Neural progenitor cell (in vitro differentiated cells): Measurements from ENCODE around the gene DIDO1. TPM values are rescaled to one million over a fixed set of nuclear protein-coding genes. Genes with fewer than 3 reads are reported as not detected.

Source experiments
- DNase-seq: peaks from one replicate; pipeline ENCODE4 v3.0.0-alpha.2; 2016; ENCODE audit warnings: low spot score
- H2AFZ ChIP-seq: fragments of 200-600 bp; sonication (generic); replicated peaks from 2 replicates; pipeline ENCODE4 v1.6.1; 2016; ENCODE audit warnings: antibody characterized with exemption
- H3F3A ChIP-seq: fragments of 200-600 bp; sonication (generic); 2 replicates; pipeline ENCODE4 v1.6.1; 2016; ENCODE audit warnings: antibody characterized with exemption, low read depth
- H3K27ac ChIP-seq: fragments of 200-600 bp; sonication (generic); 2 replicates; pipeline ENCODE4 v1.5.1; 2016; ENCODE audit warnings: mild to moderate bottlenecking
- H3K27me3 ChIP-seq: fragments of 200-600 bp; sonication (generic); 2 replicates; pipeline ENCODE4 v1.6.1; 2016; ENCODE audit warnings: mild to moderate bottlenecking, moderate library complexity
- H3K36me3 ChIP-seq: fragments of 200-600 bp; sonication (generic); 2 replicates; pipeline ENCODE4 v1.5.1; 2016
- H3K4me1 ChIP-seq: fragments of 200-600 bp; sonication (generic); 2 replicates; pipeline ENCODE4 v1.6.1; 2016; ENCODE audit warnings: mixed run types
- H3K4me2 ChIP-seq: fragments of 200-600 bp; sonication (generic); 2 replicates; pipeline ENCODE4 v1.6.1; 2016
- H3K4me3 ChIP-seq: fragments of 200-600 bp; sonication (generic); 2 replicates; pipeline ENCODE4 v1.5.1; 2016
- H3K79me2 ChIP-seq: fragments of 200-600 bp; sonication (generic); 2 replicates; pipeline ENCODE4 v1.6.1; 2016; ENCODE audit warnings: low read depth
- H3K9ac ChIP-seq: fragments of 200-600 bp; sonication (generic); 2 replicates; pipeline ENCODE4 v1.6.1; 2016
- H3K9me3 ChIP-seq: fragments of 200-600 bp; sonication (generic); 2 replicates; pipeline ENCODE4 v1.5.1; 2016; ENCODE audit warnings: low read depth
- H4K20me1 ChIP-seq: fragments of 200-600 bp; sonication (generic); 2 replicates; pipeline ENCODE4 v1.6.1; 2016; ENCODE audit warnings: low read depth
- H3K27ac Mint-ChIP-seq: 3 replicates; pipeline ENCODE4 v1.8.0; 2021; ENCODE audit warnings: mixed read lengths
- H3K27me3 Mint-ChIP-seq: 2 replicates; pipeline ENCODE4 v1.8.0; 2022; ENCODE audit warnings: low read depth, mild to moderate bottlenecking, inconsistent platforms, moderate library complexity, mixed read lengths; ENCODE audit not compliant: insufficient read depth
- H3K36me3 Mint-ChIP-seq: 3 replicates; pipeline ENCODE4 v1.8.0; 2021; ENCODE audit warnings: mixed read lengths
- H3K4me1 Mint-ChIP-seq: 3 replicates; pipeline ENCODE4 v1.8.0; 2021; ENCODE audit warnings: mixed read lengths
- H3K4me3 Mint-ChIP-seq: 3 replicates; pipeline ENCODE4 v1.8.0; 2021; ENCODE audit warnings: mild to moderate bottlenecking, moderate library complexity, mixed read lengths
- H3K9me3 Mint-ChIP-seq: 3 replicates; pipeline ENCODE4 v1.8.0; 2020; ENCODE audit warnings: mixed read lengths
- EZH2 ChIP-seq: fragments of 200-600 bp; sonication (generic); IDR thresholded peaks from 2 replicates; pipeline ENCODE4 v1.6.1; 2017; ENCODE audit warnings: antibody characterized with exemption, mild to moderate bottlenecking, moderate library complexity
- EZH2phosphoT487 ChIP-seq: fragments of 200-600 bp; sonication (generic); IDR thresholded peaks from 2 replicates; pipeline ENCODE4 v1.6.1; 2017; ENCODE audit warnings: antibody characterized with exemption
- total RNA-seq: library from RNA; depleted of rRNA; stranded (reverse); fragments of >200 nt; gene quantifications from 2 replicates; pipeline ENCODE4 v1.2.3, GENCODE V29; 2015; ENCODE audit warnings: low replicate concordance
- TF ChIP-seq, protein P1 (sequence below): fragments of 200-600 bp; sonication (generic); IDR thresholded peaks from 2 replicates; pipeline ENCODE4 v1.5.1; 2017; ENCODE audit warnings: antibody characterized with exemption, mild to moderate bottlenecking

The DIDO1 gene
- total RNA-seq, 1 donor from 2014 or later = 64.5 TPM

DNA sequence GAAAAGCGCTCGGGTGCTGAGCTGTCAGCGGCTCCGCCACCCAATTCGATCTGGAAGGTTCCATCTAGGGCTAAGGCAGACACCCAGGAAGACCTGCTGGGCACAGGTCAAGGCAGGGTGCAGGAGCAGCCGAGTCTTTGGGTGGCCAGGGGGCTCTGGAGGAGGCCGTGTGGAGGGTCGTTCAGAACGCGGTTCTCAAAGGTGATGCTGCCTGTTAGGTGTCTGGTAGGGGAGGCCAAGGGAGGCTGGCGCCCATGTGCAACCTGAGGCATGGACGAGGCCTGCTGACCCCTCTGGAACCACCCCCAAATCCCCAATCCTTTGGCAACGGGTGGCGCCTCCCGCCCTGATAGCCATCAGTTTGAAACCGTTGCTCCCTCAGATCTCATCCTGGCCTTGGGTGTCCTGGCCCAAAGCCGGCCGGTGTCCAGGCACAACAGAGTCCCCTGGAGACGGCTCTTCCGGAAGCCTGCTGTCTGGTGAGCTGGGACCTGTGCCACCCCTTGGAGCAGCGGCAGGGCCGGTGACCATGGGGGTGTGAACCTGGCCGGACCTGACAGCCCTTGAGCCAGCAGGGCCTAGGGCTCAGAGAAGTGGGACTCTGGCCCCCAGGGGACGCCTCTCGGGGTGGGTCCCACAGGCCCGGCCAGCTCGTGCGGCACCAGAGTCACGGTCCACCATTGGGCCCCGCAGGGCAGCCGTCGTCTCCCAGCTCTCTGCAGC lies 36.7 kb upstream of the DIDO1 start:
- Histone ChIP-seq H2AFZ (no peak overlapping the region), H3K4me3 (no peak overlapping the region), H3K9ac (no peak overlapping the region), H3K27ac (no peak overlapping the region), H3K4me2 (no peak overlapping the region), H4K20me1 (no peaks in the 10 kb centered on the region), H3K36me3 (no peaks in the 10 kb centered on the region), H3K9me3 (no peaks in the 10 kb centered on the region), H3K4me1 (no peaks in the 10 kb centered on the region), H3K79me2 (no peaks in the 10 kb centered on the region), H3F3A (no peaks in the 10 kb centered on the region), H3K27me3 (no peaks in the 10 kb centered on the region)
- Mint-ChIP-seq H3K9me3 (no peaks in the 10 kb centered on the region), H3K4me3 (no peak overlapping the region), H3K27me3 (peaks cover 7% of the 10 kb centered on the region), H3K27ac (no peak overlapping the region), H3K36me3 (no peaks in the 10 kb centered on the region), H3K4me1 (peaks cover 8% of the 10 kb centered on the region)
- no peak for DNase-seq
- TF ChIP-seq, protein P1, sequence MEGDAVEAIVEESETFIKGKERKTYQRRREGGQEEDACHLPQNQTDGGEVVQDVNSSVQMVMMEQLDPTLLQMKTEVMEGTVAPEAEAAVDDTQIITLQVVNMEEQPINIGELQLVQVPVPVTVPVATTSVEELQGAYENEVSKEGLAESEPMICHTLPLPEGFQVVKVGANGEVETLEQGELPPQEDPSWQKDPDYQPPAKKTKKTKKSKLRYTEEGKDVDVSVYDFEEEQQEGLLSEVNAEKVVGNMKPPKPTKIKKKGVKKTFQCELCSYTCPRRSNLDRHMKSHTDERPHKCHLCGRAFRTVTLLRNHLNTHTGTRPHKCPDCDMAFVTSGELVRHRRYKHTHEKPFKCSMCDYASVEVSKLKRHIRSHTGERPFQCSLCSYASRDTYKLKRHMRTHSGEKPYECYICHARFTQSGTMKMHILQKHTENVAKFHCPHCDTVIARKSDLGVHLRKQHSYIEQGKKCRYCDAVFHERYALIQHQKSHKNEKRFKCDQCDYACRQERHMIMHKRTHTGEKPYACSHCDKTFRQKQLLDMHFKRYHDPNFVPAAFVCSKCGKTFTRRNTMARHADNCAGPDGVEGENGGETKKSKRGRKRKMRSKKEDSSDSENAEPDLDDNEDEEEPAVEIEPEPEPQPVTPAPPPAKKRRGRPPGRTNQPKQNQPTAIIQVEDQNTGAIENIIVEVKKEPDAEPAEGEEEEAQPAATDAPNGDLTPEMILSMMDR = no peak
- TF ChIP-seq EZH2 (no peak), EZH2phosphoT487 (no peak)

DNA sequence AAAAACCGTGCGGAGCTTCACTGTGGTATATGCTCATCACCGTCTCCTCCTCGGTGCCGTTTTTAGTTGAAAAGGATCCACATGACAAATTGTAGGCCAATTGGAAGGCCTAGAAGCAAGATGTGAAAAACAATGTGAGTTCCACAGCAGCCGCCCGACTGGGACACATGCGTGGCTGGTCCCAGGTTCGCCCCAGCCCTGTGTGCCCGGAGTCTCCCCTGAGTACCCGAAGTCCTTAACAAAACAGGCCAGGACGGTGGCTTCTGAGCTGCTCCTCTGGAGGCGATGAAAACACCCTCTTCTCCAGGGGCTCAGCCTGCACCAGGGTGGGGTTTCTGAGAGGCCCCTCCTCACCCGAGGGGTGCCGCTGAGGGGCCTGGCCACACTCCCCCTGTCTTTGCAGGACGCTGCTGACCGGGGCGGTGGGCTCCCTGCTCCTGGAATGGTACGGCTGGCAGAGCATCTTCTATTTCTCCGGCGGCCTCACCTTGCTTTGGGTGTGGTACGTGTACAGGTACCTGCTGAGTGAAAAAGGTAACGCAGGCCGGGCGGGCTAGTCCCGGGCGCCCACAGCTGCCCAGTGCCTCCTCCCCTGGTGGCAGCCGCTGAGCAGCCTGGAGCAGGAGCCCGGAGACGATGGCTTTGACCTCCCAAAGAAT lies 36.0 kb upstream of the DIDO1 start:
- H3K36me3 ChIP-seq = no peaks in the 10 kb centered on the region
- Mint-ChIP-seq H3K9me3 (no peaks in the 10 kb centered on the region), H3K4me1 (peaks cover 8% of the 10 kb centered on the region), H3K27me3 (peaks cover 10% of the 10 kb centered on the region), H3K4me3 (no peak overlapping the region), H3K36me3 (no peaks in the 10 kb centered on the region), H3K27ac (no peak overlapping the region)
- no peak overlapping the region for H3K4me2 ChIP-seq
- DNase-seq = no peak
- no peaks in the 10 kb centered on the region for H4K20me1 ChIP-seq
- H3K4me3 ChIP-seq = no peak overlapping the region
- H2AFZ ChIP-seq = no peak overlapping the region
- H3K9ac ChIP-seq = no peak overlapping the region
- H3K27ac ChIP-seq = no peak overlapping the region
- no peaks in the 10 kb centered on the region for H3K4me1 ChIP-seq
- TF ChIP-seq EZH2phosphoT487 = no peak
- TF ChIP-seq, protein P1 = no peak
- TF ChIP-seq EZH2 = no peak
- no peaks in the 10 kb centered on the region for H3K27me3 ChIP-seq
- H3K9me3 ChIP-seq = no peaks in the 10 kb centered on the region
- H3K79me2 ChIP-seq = no peaks in the 10 kb centered on the region
- H3F3A ChIP-seq = no peaks in the 10 kb centered on the region

DNA sequence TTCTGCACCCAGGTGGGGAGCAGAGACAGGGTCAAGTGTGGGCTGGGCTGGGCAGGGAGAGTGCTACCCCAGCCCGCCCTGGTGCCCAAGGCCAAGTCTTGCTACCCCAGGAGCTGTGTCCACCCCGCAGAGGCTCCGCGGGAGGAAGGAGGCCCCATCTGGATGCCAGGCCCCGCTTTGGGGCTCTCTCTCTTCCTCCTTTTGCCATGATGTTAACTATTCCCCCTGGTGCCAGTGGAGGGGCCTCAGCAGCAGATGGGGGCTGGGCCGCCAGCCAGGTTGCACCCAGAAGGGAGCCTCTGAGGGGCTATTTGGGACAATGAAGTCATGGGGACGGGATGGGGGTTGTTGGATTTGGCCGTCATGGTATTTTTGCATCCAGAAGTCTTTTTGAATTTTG lies 35.5 kb upstream of the DIDO1 start:
- H3K4me1 ChIP-seq = no peaks in the 10 kb centered on the region
- no peak for DNase-seq
- TF ChIP-seq EZH2 (no peak), EZH2phosphoT487 (no peak)
- TF ChIP-seq, protein P1 = no peak
- H3K9me3 ChIP-seq = no peaks in the 10 kb centered on the region
- H3K9ac ChIP-seq = no peak overlapping the region
- H2AFZ ChIP-seq = no peak overlapping the region
- H3K27ac Mint-ChIP-seq = no peak overlapping the region
- H3K4me2 ChIP-seq = no peak overlapping the region
- H3K27me3 Mint-ChIP-seq = peaks cover 10% of the 10 kb centered on the region
- no peaks in the 10 kb centered on the region for H3K36me3 ChIP-seq
- no peaks in the 10 kb centered on the region for H3K9me3 Mint-ChIP-seq
- no peak overlapping the region for H3K27ac ChIP-seq
- H3K4me1 Mint-ChIP-seq = peaks cover 8% of the 10 kb centered on the region
- no peaks in the 10 kb centered on the region for H3K79me2 ChIP-seq
- no peak overlapping the region for H3K4me3 ChIP-seq
- no peak overlapping the region for H3K4me3 Mint-ChIP-seq
- H4K20me1 ChIP-seq = no peaks in the 10 kb centered on the region
- H3K36me3 Mint-ChIP-seq = no peaks in the 10 kb centered on the region
- H3K27me3 ChIP-seq = no peaks in the 10 kb centered on the region
- no peaks in the 10 kb centered on the region for H3F3A ChIP-seq
